Measurements from ENCODE around the gene PHACTR3. TPM values are rescaled to one million over a fixed set of nuclear protein-coding genes. Genes with fewer than 3 reads are reported as not detected.

Gene PHACTR3
- total RNA-seq, 1 donor, result not detected

DNA sequence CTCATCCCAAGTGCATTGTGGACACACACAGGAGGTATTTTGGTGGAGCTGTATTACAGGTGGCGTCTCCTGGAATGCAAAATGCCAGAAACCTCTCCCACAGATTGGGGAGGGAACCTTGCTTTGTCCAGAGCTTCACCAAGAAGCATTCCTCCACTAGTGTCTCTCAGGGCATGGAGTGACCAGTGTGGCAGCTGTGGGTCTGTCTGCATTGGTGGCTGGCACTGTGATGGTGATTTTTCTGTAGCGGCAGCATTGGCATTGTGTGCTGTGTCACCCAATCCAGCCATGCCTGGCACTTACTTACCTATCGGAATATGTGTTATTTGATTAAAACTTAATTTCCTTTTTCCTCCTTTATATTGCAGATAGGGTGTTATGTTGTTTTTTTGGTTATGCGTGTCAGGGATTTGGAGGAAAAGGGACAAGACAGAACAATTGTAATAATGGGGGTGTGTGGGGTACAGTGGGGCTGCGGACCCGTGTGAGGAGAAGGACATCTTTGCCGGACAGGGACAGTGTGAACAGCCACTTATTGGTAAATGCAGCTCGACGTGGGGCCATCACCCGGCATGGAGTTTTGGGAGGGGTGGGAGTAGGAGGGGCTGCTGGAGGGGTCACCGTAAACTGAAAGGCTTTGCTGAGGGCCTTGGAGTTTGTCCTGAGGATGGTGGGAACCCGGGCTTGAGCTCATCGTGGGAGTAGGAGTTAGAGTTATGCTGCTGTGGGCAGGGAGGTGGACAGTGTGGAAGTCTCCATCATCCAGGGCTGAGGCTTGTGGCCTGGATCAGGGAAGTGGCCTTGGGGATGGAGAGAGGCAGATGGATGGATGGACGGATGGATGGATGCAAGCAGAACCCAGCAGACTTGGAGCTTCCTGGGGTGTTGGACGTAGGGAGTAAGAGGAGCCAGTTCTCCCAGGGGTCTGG, 224.0 kb downstream of the PHACTR3 start:
- H3K4me3 ChIP-seq (ENCODE audit: low read depth, low read length), result no peak overlapping the region
- TF ChIP-seq, protein P1, sequence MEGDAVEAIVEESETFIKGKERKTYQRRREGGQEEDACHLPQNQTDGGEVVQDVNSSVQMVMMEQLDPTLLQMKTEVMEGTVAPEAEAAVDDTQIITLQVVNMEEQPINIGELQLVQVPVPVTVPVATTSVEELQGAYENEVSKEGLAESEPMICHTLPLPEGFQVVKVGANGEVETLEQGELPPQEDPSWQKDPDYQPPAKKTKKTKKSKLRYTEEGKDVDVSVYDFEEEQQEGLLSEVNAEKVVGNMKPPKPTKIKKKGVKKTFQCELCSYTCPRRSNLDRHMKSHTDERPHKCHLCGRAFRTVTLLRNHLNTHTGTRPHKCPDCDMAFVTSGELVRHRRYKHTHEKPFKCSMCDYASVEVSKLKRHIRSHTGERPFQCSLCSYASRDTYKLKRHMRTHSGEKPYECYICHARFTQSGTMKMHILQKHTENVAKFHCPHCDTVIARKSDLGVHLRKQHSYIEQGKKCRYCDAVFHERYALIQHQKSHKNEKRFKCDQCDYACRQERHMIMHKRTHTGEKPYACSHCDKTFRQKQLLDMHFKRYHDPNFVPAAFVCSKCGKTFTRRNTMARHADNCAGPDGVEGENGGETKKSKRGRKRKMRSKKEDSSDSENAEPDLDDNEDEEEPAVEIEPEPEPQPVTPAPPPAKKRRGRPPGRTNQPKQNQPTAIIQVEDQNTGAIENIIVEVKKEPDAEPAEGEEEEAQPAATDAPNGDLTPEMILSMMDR (IDR thresholded peaks at IDR 0.05; ENCODE audit: insufficient read depth, low read depth, low read length), result no peak
- no peak for DNase-seq (ENCODE audit: low read depth)

- no peak overlapping the region for H3K4me3 ChIP-seq (ENCODE audit: low read depth, low read length)
- TF ChIP-seq, protein P1 (IDR thresholded peaks at IDR 0.05; ENCODE audit: insufficient read depth, low read depth, low read length), result no peak
- DNase-seq (ENCODE audit: low read depth), result no peak
These were observed 224.9 kb downstream of the PHACTR3 start for GRCh38 chr20:59829054-59829785.

GRCh38 chr20:59829786-59830664, 225.7 kb downstream of the PHACTR3 start:
- no peak for DNase-seq (ENCODE audit: low read depth)
- TF ChIP-seq, protein P1 (IDR thresholded peaks at IDR 0.05; ENCODE audit: insufficient read depth, low read depth, low read length), result no peak

GRCh38 chr20:59830665-59831023, 226.3 kb downstream of the PHACTR3 start:
- H3K4me3 ChIP-seq (ENCODE audit: low read depth, low read length), result no peak overlapping the region
- DNase-seq (ENCODE audit: low read depth), result no peak
- TF ChIP-seq, protein P1 (IDR thresholded peaks at IDR 0.05; ENCODE audit: insufficient read depth, low read depth, low read length), result no peak

More at GRCh38 chr20:59829786-59830664, 225.7 kb downstream of the PHACTR3 start:
- H3K4me3 ChIP-seq (ENCODE audit: low read depth, low read length), result no peak overlapping the region

DNA sequence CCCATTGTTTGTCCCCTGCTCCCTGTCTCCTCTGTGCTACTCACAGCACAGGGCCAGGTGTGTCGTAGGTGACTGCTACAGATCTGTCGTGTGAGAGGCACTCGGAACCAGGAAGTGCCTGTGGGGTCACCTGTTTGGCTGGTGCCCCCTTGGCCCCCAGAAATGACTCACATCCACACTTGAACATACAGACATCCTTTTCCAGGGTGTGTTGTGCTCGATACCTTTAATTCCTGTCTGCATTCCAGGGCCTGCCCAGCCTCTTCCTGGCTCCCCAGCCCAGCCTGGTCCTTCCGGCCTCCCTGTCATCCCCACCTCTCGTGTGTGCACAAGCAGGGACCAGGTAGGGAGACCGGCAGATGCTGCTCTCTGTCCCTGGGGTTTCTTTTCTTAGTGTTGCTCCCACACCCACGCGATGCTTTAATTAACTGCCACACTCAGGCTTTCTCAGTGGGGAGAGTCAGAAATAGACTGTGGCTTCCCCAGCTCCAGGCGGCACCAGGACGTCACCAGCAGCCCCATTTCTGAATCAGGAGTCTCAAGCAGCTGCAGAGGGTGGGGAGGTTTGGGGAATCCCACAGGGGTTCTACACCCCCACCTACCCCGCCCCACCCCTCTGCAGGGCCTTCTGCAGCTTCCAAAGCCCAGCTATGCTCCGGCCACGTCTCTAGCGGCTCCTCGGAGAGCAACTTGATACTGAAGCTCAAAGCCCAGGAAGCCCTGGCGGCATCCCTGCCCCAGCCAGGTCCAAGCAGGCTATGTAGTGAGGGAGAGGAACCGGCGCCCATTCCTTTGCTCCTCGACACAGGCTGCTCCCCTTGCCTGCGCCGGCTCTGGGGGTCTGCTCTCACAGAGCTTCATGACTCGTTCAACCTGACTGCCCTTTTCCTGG, 226.9 kb downstream of the PHACTR3 start:
- TF ChIP-seq, protein P1 (IDR thresholded peaks at IDR 0.05; ENCODE audit: insufficient read depth, low read depth, low read length), result no peak
- no peak for DNase-seq (ENCODE audit: low read depth)
- no peak overlapping the region for H3K4me3 ChIP-seq (ENCODE audit: low read depth, low read length)

Data from fibroblast of villous mesenchyme (primary cell).